ENCODE data around the gene TLX2. TPM values are rescaled to one million over a fixed set of nuclear protein-coding genes. Genes with fewer than 3 reads are reported as not detected.

The TLX2 gene
- 0.15 and 0.34 TPM in 2 replicates for total RNA-seq

GRCh38 chr2:74514368-74515270 is at the start of gene TLX2:
Gene TLX2, plus strand, starts transcription at chr2:74514450. Its CDS starts 357 bp downstream, at chr2:74514807.

GRCh38 chr2:74472086-74472944 is 41.9 kb upstream of the TLX2 start, which contains the start of gene MRPL53:
Gene MRPL53, minus strand, starts transcription at chr2:74472680. Its CDS starts 20 bp downstream, at chr2:74472660.

GRCh38 chr2:74482801-74483674 is 31.2 kb upstream of the TLX2 start, which contains the start of the genes CCDC142 and TTC31:
Gene CCDC142, minus strand, starts transcription at chr2:74482998. Its CDS starts 161 bp downstream, at chr2:74482837.
Gene TTC31, plus strand, starts transcription at chr2:74483081. Its CDS starts 15 bp downstream, at chr2:74483096.

GRCh38 chr2:74499267-74499939 is 14.8 kb upstream of the TLX2 start, which contains the start of gene LBX2:
Gene LBX2, minus strand, starts transcription at chr2:74499603. Its CDS starts 66 bp downstream, at chr2:74499537.

GRCh38 chr2:74507145-74507925 is 6.9 kb upstream of the TLX2 start, which contains the start of gene PCGF1:
Gene PCGF1, minus strand, starts transcription at chr2:74507695. Its CDS starts 27 bp downstream, at chr2:74507668.

GRCh38 chr2:74525717-74526648 is 11.7 kb downstream of the TLX2 start, which contains the start of gene DQX1:
Gene DQX1, minus strand, starts transcription at chr2:74526231. Its CDS starts 502 bp downstream, at chr2:74525729.

GRCh38 chr2:74529357-74530238 is 15.3 kb downstream of the TLX2 start, which contains the start of the genes AUP1 and HTRA2:
Gene AUP1, minus strand, starts transcription at chr2:74529706. Its CDS starts 77 bp downstream, at chr2:74529629.
Gene HTRA2, plus strand, starts transcription at chr2:74529933. Its CDS starts 74 bp downstream, at chr2:74530007.

GRCh38 chr2:74553892-74554819 is 39.9 kb downstream of the TLX2 start, which contains the start of the genes DOK1 and LOXL3:
Gene DOK1, plus strand, starts transcription at chr2:74554720. Its CDS starts 35 bp downstream, at chr2:74554755.
Gene LOXL3, minus strand, starts transcription at chr2:74553942. Its CDS starts 1,308 bp downstream, at chr2:74552634.

Other genes starting within 250 kb of the TLX2 start
- gene SLC4A5, start 171.0 kb upstream of the TLX2 start, total RNA-seq: under 0.01 TPM in 1 of 2 replicates, not detected in the other
- 97.1 and 102 TPM in 2 replicates for gene DCTN1, start 134.1 kb upstream of the TLX2 start, total RNA-seq
- gene C2orf81, start 92.8 kb upstream of the TLX2 start, total RNA-seq: 2.4 and 3.7 TPM in 2 replicates
- 58.3 and 76.0 TPM in 2 replicates for gene WDR54, start 92.7 kb upstream of the TLX2 start, total RNA-seq
- 14.0 and 17.0 TPM in 2 replicates for gene RTKN, start 72.5 kb upstream of the TLX2 start, total RNA-seq
- gene INO80B, start 59.4 kb upstream of the TLX2 start, total RNA-seq: 15.5 and 21.4 TPM in 2 replicates
- 81.7 and 84.0 TPM in 2 replicates for gene WBP1, start 56.0 kb upstream of the TLX2 start, total RNA-seq
- 58.9 and 61.0 TPM in 2 replicates for gene MOGS, start 49.1 kb upstream of the TLX2 start, total RNA-seq
- 44.2 and 45.5 TPM in 2 replicates for gene MRPL53, start 41.8 kb upstream of the TLX2 start, total RNA-seq
- 6.4 and 10.6 TPM in 2 replicates for gene CCDC142, start 31.5 kb upstream of the TLX2 start, total RNA-seq
- 20.8 and 21.4 TPM in 2 replicates for gene TTC31, start 31.4 kb upstream of the TLX2 start, total RNA-seq
- gene LBX2, start 14.8 kb upstream of the TLX2 start, total RNA-seq: 1.3 and 3.4 TPM in 2 replicates
- 16.6 and 18.3 TPM in 2 replicates for gene PCGF1, start 6.8 kb upstream of the TLX2 start, total RNA-seq
- gene DQX1, start 11.8 kb downstream of the TLX2 start, total RNA-seq: not detected in 2 replicates
- gene AUP1, start 15.3 kb downstream of the TLX2 start, total RNA-seq: 84.2 and 87.9 TPM in 2 replicates
- 31.4 and 36.4 TPM in 2 replicates for gene HTRA2, start 15.5 kb downstream of the TLX2 start, total RNA-seq
- gene LOXL3, start 39.5 kb downstream of the TLX2 start, total RNA-seq: 10.1 and 10.7 TPM in 2 replicates
- 20.1 and 23.0 TPM in 2 replicates for gene DOK1, start 40.3 kb downstream of the TLX2 start, total RNA-seq
- gene M1AP, start 133.9 kb downstream of the TLX2 start, total RNA-seq: not detected in 2 replicates
- gene SEMA4F, start 139.8 kb downstream of the TLX2 start, total RNA-seq: 5.4 and 5.5 TPM in 2 replicates

Data from bronchus fibroblast of lung (primary cell).